GM12801 (cell line): ENCODE measurements around the gene COX6A2.

Experiments
- TF ChIP-seq, protein P1 (sequence below): IDR thresholded peaks from one replicate; pipeline ENCODE4 v1.5.1; 2011; ENCODE audit warnings: control low read depth; ENCODE audit not compliant: insufficient read length; ENCODE audit errors: extremely low read depth

Gene COX6A2

DNA sequence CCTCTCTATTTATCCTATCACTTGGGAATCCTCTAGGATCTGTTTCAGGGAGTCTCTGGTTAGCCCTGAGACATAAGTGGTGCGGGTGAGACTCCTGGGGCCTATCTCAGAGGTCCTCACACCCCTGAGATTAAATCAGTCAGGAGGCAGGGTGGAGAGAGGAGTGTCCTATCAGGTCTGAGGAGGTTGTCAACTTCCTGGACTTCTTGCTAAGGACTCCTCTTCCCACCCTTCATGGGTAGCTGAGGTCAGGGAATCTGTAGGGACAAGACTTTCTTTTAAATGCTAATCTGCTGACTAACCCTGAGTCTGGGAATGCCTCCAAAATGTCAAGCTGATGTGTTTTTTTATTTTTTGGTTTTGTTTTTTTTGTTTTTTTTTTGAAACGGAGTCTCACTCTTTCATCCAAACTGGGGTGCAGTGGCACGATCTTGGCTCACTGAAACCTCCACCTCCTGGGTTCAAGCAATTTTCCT is 24.5 kb upstream of the COX6A2 start:
- TF ChIP-seq, protein P1, sequence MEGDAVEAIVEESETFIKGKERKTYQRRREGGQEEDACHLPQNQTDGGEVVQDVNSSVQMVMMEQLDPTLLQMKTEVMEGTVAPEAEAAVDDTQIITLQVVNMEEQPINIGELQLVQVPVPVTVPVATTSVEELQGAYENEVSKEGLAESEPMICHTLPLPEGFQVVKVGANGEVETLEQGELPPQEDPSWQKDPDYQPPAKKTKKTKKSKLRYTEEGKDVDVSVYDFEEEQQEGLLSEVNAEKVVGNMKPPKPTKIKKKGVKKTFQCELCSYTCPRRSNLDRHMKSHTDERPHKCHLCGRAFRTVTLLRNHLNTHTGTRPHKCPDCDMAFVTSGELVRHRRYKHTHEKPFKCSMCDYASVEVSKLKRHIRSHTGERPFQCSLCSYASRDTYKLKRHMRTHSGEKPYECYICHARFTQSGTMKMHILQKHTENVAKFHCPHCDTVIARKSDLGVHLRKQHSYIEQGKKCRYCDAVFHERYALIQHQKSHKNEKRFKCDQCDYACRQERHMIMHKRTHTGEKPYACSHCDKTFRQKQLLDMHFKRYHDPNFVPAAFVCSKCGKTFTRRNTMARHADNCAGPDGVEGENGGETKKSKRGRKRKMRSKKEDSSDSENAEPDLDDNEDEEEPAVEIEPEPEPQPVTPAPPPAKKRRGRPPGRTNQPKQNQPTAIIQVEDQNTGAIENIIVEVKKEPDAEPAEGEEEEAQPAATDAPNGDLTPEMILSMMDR = no peak

DNA sequence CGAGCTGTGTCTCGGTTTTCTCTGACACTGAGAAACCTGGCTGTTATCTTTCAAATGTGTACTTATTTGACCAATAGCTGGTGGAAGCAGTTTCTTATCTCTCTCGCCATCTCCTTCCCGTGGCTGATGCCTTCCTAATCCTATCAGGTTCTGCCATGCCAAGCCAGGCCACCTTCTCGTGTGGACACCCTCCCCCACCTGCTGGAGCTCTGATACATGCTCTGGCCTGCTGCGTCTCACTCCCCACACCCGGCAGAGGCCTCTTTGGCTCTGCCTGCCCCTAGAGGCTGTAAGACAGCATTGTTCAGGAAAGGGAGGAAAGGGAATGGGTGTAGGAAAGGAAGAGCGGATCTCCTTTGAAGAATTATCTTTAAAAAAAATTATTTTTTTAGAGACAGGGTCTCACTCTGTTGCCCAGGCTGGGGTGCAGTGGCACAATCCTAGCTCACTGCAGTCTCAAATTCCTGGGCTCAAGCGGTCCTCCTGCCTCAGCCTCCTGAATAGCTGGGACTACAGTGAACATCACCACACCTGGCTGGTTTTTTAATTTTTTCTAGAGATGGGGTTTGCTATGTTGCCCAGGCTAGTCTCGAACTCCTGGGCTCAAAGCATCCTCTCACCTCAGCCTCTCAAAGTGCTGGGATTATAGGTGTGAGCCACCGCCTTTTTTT is 23.7 kb upstream of the COX6A2 start:
- TF ChIP-seq, protein P1 = no peak

DNA sequence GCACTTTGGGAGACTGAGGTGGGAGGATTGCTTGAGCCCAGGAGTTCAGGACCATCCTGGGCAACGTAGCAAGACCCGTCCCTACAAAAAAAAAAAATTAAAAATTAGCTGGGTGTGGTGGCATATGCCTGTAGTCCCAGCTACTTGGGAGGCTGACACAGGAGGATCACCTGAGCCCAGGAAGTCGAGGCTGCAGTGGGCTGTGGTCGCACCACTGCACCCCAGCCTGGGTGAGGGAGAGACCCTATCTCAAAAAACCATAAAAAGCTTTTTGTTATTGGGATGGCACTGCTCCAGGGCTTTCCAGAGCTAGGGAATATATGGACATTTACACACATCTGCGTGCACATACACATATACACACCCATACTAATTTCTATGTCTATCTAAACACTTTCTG is 23.0 kb upstream of the COX6A2 start:
- TF ChIP-seq, protein P1 = no peak

DNA sequence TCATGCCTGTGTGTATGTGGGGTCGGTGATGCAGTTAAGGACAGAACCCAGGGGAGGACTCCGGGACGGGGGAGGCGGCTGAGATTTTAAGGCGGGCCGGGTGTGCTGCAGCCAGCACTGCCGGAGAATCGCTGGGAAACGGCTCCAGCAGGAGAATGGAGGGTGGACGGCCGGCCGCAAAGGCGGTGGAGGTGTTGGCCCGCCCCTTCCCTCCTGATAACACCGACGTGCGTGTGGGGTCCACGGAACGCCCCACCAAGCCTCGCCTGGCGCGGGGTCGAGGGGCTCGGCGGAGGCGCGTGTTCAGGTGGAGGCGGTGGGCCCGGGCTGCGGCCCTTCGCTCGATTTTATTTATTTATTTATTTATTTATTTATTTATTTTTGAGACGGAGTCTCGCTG is 13.8 kb upstream of the COX6A2 start:
- TF ChIP-seq, protein P1 = no peak

DNA sequence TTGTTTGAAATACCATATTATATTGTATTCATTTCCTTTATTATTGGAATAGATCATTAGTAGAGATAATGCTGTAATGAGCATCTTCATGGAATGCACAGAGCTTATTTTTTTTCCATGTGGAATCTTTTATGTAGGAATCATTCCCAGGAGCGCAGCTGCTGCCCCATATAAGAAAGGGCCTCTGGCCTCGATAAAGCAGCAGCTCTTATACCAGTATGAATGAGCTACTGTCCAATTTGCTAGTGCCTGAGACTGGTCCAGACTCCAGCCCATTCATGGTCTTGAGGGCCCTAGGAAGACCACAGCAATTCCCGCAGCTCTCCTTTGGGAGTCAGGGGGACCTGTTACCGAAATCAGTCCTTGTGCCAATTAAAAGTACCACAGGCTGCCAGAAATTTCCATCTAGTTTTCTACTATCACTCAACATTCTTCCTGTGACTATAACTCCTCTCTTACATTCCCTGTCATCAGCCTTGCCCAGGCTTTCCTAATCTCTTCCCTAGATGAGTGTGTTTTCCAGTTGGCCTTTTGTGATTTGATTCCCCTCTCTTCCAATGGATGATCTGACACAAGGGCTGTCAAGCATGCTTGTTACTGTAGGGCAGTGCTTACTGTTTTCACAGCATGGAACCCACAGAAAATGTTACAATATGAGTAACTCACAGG is 12.5 kb upstream of the COX6A2 start:
- TF ChIP-seq, protein P1 = no peak

DNA sequence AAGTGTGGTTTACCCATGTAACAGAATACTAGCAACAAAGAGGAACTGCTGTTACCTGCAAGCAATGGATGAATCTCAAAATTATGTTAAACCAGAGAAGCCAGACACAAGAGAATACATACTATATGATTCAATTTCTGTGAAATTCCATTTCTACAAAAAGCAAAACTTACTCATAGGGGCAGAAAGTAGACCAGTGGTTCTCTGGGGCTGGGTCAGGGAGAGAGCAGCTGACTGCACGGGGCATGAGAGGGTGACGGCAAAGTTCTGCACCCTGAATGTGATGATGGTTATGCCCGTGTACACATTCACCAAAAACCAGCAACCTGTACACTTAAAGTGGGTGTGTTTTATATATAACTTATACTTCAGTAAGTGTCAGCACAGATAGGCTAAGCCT is 11.4 kb upstream of the COX6A2 start:
- TF ChIP-seq, protein P1 = no peak

DNA sequence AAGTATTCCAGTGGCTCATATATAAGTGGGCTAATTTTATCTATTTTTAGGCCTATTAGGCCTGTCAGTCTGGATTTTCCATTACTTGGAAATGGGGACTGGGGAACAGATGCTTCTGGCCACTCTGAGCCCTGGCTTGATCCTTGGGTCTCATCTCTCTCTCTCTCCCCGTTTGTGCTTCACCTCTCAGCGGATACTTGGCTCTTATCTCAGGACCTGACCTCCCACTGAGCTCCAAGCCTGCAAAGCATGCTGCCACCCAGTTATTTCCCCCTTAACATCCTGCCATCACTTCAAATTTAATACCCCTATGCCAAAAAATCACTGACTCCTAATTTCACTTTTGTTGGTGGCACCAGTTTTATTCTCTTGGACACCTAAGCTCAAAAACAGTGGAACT is 10.3 kb upstream of the COX6A2 start:
- TF ChIP-seq, protein P1 = no peak
